ACHN (cell line): Measurements from ENCODE around the gene POP7.

ENCODE experiments used
- DNase-seq: peaks from one replicate; pipeline ENCODE4 v3.0.0-alpha.2; 2015
- in situ Hi-C: cut with HindIII; loops from 2 replicates; pipeline ENCODE4 v1.10.0; 2017; ENCODE audit warnings: low sequenced_read_pairs, low pct_ligation_motif_present, low pct_unique_long_range_greater_than_20kb

The POP7 gene

DNA sequence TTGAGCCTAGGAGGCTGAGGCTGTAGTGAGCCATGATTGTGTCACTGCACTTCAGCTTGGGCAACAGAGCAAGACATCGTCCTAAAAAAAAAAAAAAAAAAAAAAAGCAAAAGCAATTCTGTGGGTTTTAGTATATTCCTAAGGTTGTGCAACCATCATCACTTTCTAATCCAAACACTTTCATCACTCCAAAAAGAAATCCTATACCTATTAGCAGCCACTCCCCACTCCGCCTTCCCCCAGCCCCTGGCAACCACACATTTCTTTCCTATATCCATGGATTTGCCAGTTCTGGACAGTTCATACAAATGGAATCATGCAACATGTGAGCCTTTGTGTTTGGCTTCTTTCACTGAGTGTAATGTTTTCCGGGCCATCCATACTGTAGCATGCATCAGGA lies 47.8 kb downstream of the POP7 start:
- in situ Hi-C loops: no loop called here
- no peak for DNase-seq
